KOPT-K1 (cell line): Measurements from ENCODE around the gene PDLIM7.
A peak's percentile ranks its signal among the peaks of the same experiment; 100 is the strongest.
"Not testable (repeated sequence)": the region's sequence is repeated elsewhere in the genome, so short reads cannot be mapped to it uniquely, and the experiment has no call there.

Experiments used
- H3K27ac ChIP-seq: fragments of 200-600 bp; sonication (generic); 2 replicates; pipeline ENCODE4 v1.5.1; 2016; ENCODE audit warnings: antibody characterized with exemption, mild to moderate bottlenecking, low read depth, low read length; ENCODE audit not compliant: poor library complexity, severe bottlenecking
- H3K36me3 ChIP-seq: fragments of 200-600 bp; sonication (generic); 2 replicates; pipeline ENCODE4 v1.5.1; 2017; ENCODE audit warnings: antibody characterized with exemption, mild to moderate bottlenecking, low read length, moderate library complexity; ENCODE audit not compliant: insufficient read depth
- H3K9me3 ChIP-seq: fragments of 200-600 bp; sonication (generic); 2 replicates; pipeline ENCODE4 v1.5.1; 2017; ENCODE audit warnings: antibody characterized with exemption, low read length, mild to moderate bottlenecking; ENCODE audit not compliant: insufficient read depth, poor library complexity, severe bottlenecking

Gene PDLIM7, protein sequence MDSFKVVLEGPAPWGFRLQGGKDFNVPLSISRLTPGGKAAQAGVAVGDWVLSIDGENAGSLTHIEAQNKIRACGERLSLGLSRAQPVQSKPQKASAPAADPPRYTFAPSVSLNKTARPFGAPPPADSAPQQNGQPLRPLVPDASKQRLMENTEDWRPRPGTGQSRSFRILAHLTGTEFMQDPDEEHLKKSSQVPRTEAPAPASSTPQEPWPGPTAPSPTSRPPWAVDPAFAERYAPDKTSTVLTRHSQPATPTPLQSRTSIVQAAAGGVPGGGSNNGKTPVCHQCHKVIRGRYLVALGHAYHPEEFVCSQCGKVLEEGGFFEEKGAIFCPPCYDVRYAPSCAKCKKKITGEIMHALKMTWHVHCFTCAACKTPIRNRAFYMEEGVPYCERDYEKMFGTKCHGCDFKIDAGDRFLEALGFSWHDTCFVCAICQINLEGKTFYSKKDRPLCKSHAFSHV

DNA sequence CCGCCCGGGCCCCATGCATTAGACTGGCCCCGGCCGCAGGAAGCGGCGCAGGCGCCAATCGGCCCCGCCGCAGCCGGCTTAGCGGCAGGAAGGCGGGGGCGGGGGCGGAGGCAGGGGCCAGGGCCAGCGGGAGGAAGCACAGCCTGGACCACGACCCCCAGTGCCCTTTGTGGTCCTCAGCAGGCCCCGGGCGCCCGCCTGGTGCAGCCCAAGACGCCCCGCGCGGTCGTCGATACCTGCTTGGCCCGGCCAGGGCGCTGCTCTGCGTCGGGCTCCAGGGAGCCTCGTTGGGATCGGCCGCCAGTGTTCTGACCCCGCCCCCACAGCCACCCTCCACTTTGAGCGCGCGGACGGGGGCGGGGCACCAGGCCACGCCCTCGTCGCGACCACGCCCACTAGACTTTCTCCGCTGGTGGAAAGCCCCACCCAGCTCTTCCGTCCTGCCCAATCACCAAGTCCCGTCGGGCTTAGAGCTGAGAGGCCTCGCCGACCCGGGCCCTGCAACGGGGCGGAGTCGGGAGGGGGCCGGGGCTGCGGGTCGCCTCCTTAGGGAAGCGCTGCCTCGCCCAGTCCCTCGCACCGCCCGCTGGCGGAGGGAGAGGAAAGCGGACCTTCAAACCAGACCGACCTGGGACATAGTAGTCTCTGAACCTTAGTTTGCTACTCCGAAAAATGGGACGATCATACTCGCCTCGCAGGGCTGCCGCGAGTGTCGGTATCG, at the start of gene PDLIM7:
Gene PDLIM7, minus strand, starts transcription at position 313 of the 721 bp plus-strand sequence. CDS start 1,092 bp downstream, outside the sequence.
- H3K27ac ChIP-seq: peak within 1 kb of the TSS; percentile 53

DNA sequence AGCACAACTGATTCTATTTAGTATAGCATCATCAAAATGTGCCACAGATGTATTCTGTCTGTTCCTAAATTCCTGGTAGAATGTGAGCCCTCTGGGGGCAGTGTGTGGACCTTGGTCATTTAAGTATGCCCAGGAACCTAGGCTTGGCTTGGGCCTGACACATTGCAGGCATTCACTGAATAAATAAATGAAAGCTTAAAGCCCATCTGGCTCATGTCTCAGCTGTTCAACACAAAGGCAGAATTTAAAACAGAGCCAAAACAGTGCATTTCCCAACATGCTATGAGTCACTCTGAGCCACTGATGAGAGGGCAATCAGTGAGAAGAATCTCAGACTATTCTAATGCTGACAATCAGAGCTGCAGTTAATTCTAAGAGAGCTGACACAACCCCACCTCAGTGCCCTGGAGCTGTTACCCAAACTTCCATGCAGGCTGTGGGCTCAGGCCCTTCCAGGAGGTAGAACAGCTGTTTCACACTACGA, 48.9 kb upstream of the PDLIM7 start:
- Histone ChIP-seq H3K27ac (no peak overlapping the region), H3K36me3 (peaks cover 74% of the 10 kb centered on the region), H3K9me3 (no peaks in the 10 kb centered on the region)

More for the DNA sequence above, at the start of gene PDLIM7:
- H3K9me3 ChIP-seq: no peaks in the 10 kb centered on the region
- no peaks in the 10 kb centered on the region for H3K36me3 ChIP-seq

DNA sequence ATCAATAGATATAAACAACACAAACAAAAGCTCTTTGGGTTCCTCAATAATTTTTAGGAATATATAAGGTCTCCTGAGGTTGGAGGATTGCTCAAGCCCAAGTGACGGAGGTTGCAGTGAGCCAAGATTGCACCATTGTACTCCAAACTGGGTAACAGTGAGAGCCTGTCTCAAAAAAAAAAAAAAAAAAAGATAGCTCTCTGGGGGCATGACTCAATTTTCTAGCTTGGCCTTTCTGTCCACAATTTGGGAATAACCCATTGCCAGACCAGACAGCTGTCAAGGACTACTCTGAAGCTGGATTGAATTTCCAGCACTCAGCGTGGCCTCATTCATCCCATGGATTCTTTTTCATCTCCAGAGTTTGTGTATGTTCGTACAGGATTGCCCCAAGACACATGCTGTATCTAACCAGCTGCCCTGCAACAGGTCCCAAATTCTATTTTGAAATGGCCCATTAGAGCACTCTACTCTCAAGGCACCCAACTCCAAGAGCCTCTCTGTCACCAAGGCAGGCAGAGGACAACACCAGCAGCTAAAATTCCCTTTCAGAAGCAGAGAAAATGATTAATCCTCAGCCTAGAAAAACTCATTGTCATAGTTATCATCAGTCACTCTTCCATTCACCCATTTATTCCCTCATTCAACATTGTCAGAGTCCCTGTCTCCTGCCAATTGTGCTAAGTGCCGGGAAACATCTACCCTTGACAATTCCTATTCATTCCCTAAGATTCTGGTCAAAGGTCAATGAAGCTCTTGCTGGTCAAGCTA, 48.3 kb upstream of the PDLIM7 start:
- no peak overlapping the region for H3K27ac ChIP-seq
- H3K36me3 ChIP-seq: peaks cover 71% of the 10 kb centered on the region
- no peaks in the 10 kb centered on the region for H3K9me3 ChIP-seq

DNA sequence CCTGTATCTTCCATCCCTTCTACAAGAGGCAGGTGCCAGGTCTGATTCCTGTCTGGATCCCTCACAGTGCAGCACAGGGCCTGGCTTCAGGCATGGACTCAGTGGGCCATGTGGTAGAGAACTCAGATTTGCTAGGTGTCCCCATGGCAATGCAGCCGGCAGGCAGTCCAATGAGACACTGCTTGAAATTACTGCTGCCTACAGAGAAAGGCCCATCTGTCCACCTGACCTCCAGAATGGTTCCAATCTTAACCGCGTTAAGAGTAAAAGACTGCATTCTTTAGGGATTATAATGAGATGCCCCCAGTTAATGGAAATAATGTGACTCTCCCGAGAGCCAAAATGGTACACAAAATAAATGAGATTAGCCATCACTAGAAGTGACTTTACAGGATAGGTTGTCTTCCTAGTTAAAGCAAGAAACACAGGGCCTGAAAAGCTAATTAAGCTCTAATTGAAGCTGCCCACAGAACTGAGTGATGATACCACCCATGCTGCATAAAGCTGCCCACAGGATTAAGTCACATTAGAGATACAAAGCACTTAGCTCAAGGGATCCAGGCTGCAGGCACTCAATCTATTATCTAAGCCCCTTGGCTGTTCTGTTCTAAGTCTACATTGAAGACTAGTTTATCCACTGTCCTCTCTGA, 45.5 kb upstream of the PDLIM7 start:
- no peaks in the 10 kb centered on the region for H3K9me3 ChIP-seq
- H3K36me3 ChIP-seq: peaks cover 70% of the 10 kb centered on the region
- H3K27ac ChIP-seq: no peak overlapping the region

DNA sequence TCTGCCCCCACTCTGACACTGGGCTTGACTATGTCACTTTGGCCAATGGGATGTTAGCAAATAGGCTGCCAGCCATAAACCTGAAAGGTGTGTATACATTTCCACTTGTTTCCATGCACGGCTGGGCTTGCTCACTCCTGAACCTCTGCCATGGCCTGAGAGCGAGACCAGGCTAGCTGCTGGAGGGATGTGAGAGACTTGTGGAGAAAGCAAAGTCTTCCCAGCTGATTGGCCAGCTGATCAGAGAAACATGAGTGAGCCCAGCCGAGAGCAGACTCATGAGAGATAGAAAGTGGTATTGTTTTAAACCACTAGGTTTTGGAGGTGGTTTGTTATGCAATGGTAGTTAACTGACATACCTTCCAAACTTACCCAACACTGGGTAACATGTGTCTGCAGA, 43.0 kb upstream of the PDLIM7 start:
- peaks cover 77% of the 10 kb centered on the region for H3K36me3 ChIP-seq
- no peak overlapping the region for H3K27ac ChIP-seq
- no peaks in the 10 kb centered on the region for H3K9me3 ChIP-seq

DNA sequence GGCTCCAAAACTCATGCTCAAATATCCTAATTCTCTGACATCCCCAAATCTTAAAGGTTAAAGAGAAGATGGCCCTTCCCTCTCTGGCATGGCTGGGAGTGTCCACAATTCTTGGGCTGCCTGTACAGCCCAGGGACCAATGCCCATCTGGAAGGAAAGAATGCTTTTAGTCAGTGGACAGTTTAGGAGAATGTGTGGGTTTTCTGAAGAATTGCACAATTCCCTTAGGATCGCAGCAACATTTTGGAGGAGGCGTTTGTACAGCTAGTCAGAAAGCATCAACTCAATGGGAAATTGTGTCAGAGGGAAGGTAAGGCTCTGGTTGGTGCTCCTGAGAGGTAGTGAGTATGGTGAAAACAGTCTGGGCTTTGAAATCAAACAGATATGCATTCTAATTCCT, 42.0 kb upstream of the PDLIM7 start:
- Histone ChIP-seq H3K36me3 (peaks cover 84% of the 10 kb centered on the region), H3K27ac (no peak overlapping the region)

DNA sequence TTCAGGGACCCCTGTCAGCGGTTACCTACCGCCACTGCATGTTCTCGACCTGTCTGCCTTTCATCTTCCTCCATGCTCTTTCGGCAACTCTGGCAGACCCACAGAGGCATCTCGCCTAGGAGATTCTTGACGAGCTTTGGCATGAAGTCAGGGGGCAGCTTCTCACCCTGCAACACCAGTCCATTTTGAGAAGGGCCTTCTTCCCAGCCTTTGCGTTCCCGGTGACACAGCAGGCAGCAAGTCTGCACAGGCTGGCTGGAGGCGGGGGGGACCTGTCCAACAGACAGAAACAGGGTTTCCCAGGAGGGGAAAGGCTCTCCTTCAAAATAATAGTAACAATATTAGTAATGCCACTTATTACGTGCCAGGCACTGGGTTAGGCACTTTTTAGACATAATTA, 41.5 kb upstream of the PDLIM7 start:
- no peak overlapping the region for H3K27ac ChIP-seq
- H3K36me3 ChIP-seq: peaks cover 88% of the 10 kb centered on the region
- H3K9me3 ChIP-seq: no peaks in the 10 kb centered on the region

More for the DNA sequence above, 42.0 kb upstream of the PDLIM7 start:
- H3K9me3 ChIP-seq: no peaks in the 10 kb centered on the region

DNA sequence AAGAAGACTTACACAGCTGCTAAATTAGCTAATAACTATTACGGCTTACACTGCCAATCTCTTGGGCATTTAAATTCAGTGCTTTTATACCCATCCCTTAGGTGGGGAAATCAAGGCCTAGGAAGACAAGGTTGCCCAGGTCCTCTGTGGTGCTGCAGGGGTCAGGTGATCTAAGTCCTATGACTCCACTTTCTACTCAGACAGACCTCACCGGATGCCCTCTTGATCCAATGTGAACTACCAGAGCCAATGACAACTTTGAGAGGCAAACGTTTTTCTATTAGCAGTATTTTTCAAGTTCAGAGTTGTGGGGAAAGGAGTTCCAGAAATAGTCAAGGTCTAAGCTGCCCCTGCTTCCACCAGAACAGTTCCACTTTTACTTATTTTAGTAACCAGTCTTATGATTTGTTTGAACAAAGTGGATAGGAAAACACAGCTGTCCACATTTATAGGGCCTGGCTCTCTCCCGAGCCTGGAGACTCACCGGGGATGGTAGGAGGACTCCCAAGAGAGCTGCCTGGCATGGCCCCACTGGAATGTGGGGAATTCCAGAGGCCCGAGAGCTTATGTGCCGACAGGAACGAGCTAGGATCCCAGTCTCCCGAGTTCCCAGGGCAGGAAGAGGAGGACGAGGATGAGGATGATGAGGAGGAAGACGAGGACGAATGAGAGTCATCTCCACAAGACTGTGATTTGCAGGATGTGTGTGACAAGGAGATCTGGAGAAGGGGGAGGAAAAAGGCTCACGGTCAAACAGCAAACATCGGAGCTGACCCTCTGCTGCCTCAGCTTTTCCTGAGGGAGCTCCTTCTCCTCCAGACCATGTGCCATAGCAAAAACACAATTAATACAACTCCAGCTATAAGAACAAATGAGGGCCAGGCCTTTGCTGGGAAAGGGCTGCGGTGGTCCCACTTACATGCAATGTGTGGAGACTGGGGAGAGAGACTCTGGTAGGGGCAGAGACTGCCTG, 40.3 kb upstream of the PDLIM7 start:
- no peak overlapping the region for H3K27ac ChIP-seq
- H3K9me3 ChIP-seq: no peaks in the 10 kb centered on the region
- H3K36me3 ChIP-seq: peaks cover 90% of the 10 kb centered on the region

DNA sequence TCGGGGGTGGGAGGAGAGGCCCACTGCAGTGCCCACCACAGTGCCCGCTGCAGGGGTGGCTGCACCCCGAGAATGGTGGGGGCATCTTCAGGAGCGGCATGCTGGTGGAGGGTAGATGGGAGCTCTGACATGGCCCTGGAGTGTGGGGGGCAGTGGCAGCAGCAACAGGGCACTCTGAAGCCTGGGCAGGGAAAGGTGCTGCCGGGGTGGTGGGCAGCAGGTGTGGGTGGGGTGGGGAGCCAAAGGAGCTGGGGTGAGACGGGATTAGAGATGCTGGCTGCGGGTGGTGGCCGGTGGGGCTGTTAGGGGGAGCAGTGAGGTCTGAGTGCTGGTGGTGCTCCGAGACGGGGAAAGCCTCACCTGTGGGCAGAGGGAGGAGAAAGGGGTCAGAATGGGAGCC, 39.0 kb upstream of the PDLIM7 start:
- Histone ChIP-seq H3K36me3 (peaks cover 91% of the 10 kb centered on the region), H3K27ac (no peak overlapping the region), H3K9me3 (no peaks in the 10 kb centered on the region)

DNA sequence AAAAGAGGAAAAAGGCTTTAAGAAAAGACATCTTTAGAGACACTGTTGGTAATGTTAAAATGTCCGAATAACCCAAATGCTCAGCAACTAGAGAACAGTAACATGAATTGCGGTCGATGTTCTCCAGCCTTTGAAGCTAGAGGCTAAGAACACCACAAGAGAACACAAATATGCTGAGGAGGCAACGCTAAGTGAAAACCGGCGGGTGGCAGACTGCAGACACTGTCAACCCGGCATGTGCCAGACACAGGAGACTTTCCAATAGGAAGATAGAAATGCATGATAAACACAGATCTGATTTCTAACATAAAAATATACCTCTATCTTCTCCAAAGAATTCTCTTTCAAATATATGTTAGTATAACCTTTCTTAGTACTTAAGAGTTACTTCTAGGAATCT, 37.7 kb upstream of the PDLIM7 start:
- Histone ChIP-seq H3K36me3 (peaks cover 95% of the 10 kb centered on the region), H3K27ac (no peak overlapping the region), H3K9me3 (no peaks in the 10 kb centered on the region)

DNA sequence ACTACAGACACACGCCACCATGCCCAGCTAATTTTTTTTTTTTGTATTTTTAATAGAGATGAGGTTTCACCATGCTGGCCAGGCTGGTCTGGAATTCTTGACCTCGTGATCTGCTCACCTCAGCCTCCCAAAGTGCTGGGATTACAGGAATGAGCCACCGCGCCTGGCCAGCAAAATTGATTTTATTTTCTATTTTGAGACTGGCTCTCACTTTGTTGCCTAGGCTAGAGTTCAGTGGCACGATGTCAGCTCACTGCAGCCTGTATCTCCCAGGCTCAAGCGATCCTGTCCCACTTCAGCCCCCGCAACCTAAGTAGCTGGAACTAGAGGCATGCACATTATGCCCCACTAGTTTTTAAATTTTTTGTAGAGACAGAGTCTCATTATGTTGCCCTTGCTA, 37.0 kb upstream of the PDLIM7 start:
- H3K36me3 ChIP-seq: peaks cover 98% of the 10 kb centered on the region
- H3K27ac ChIP-seq, H3K9me3 ChIP-seq: not testable (repeated sequence)

DNA sequence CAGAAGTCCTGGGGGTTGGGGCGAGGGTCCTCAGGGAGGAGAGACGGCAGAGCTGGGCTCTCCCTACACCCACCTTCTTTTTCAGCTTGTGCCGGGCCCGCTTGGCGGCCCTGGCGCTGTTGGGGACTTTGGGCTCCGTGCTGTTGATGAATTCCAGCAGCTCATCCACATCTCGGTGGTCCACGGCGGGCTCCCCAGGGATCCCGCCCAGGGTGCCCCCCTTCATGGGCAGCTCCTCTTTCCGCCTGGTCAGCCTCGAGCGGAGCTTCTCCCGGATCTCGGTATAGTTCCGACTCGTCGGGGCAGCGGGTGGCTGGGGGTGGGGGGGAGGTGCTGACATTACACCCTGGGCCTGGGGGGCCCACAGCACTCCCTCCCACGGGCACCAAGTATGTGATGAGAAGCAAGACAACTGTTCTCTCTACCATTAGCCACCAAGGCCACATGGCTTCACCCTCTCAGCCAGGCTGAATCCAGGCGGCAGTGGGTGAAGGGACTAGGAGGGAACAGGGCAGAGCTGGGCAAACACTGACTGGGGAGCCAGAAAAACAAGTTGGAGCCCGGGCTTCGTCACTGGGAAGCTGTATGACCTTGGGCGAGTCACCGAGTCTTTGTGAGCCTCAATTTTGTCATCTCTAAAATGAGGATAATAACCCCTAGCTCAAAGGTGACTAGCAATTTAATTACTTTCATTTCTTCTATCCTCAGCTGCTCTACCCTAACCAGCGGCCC, 34.0 kb upstream of the PDLIM7 start:
- Histone ChIP-seq H3K27ac (no peak overlapping the region), H3K36me3 (peaks cover 98% of the 10 kb centered on the region)

DNA sequence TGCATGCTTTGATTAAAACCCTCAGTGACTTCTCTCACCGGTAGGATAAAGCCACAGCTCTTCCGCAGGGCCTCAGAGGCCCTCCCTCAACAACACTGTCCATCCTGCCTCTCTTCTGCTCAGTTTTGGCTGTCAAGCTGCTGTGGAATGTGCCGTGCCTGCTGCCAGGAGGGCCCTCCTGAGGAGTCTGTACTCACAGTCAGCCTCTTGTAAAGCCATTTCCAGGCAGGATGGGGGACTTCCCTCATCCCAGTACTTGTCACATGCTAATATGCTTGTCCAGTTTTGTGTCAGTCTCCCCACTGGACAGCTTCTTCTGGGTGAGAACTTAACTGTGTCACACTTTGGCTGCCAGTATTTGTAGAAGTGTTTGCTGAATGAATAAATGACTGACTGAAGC, 33.2 kb upstream of the PDLIM7 start:
- Histone ChIP-seq H3K9me3 (no peaks in the 10 kb centered on the region), H3K27ac (no peak overlapping the region), H3K36me3 (peaks cover 98% of the 10 kb centered on the region)

More for the DNA sequence above, 34.0 kb upstream of the PDLIM7 start:
- no peaks in the 10 kb centered on the region for H3K9me3 ChIP-seq
